Transverse colon (tissue), 4 donors: ENCODE measurements around the gene ZFP64. TPM values are rescaled to one million over a fixed set of nuclear protein-coding genes. Genes with fewer than 3 reads are reported as not detected.
"Not testable (repeated sequence)": the region's sequence is repeated elsewhere in the genome, so short reads cannot be mapped to it uniquely, and the experiment has no call there.

Source experiments
- DNase-seq: peaks from one replicate; pipeline ENCODE4 v3.0.0-alpha.2; 2019
- H3K27ac ChIP-seq, 4 donors: fragments of 200-600 bp; sonication (generic); 2 replicates each; pipeline ENCODE4 v1.5.1; 2016 to 2018; ENCODE audit warnings: inconsistent platforms in 4 of 4
- H3K27me3 ChIP-seq: fragments of 200-600 bp; sonication (generic); 2 replicates; pipeline ENCODE4 v1.5.1; 2017; ENCODE audit warnings: inconsistent platforms
- H3K36me3 ChIP-seq, 4 donors: fragments of 200-600 bp; sonication (generic); 2 replicates each; pipeline ENCODE4 v1.5.1; 2017 to 2019; ENCODE audit warnings: inconsistent platforms in 4 of 4
- H3K4me1 ChIP-seq, 4 donors: fragments of 200-600 bp; sonication (generic); 2 replicates each; pipeline ENCODE4 v1.5.1; 2017 to 2020; ENCODE audit warnings: inconsistent platforms in 4 of 4
- H3K4me3 ChIP-seq, 4 donors: fragments of 200-600 bp; sonication (generic); 1 replicate in 1 of 4; 2 replicates in 3 of 4; pipeline versions ENCODE4 v1.5.1 to v1.6.1; 2017 to 2019; ENCODE audit warnings: inconsistent platforms in 4 of 4
- H3K9me3 ChIP-seq, 2 donors: fragments of 200-600 bp; sonication (generic); 2 replicates each; pipeline ENCODE4 v1.5.1; 2017 to 2019; ENCODE audit warnings: inconsistent platforms in 2 of 2
- CTCF ChIP-seq, 5 experiments: fragments of 200-600 bp in 3 of 5; fragments of 450-650 bp in 2 of 5; sonication (generic) in 3 of 5; IDR thresholded peaks; 1 replicate in 2 of 5; 2 replicates in 3 of 5; pipeline ENCODE4 v1.5.1; 2016 to 2017; ENCODE audit warnings: antibody characterized with exemption in 5 of 5, inconsistent platforms in 3 of 5, mild to moderate bottlenecking in 2 of 5, moderate library complexity in 1 of 5
- EP300 ChIP-seq: sonication (generic); formaldehyde crosslinking; IDR thresholded peaks from one replicate; pipeline ENCODE4 v1.6.1; 2017; ENCODE audit warnings: antibody characterized with exemption, low read depth
- POLR2A ChIP-seq: fragments of 450-650 bp; IDR thresholded peaks from one replicate; pipeline ENCODE4 v1.6.1; 2016; ENCODE audit warnings: antibody characterized with exemption, mild to moderate bottlenecking, moderate library complexity
- POLR2AphosphoS5 ChIP-seq, 3 donors: sonication (generic); formaldehyde crosslinking; IDR thresholded peaks; one replicate each; pipeline ENCODE4 v1.6.1; 2016; ENCODE audit warnings: antibody characterized with exemption in 3 of 3
- WGBS, 2 donors: methylation state at CpG; one replicate each; pipeline ENCODE4 v1.1.5; 2018; ENCODE audit warnings: low coverage in 1 of 2; 5-methylcytosine and 5-hydroxymethylcytosine counted together
- in situ Hi-C, 4 donors: fragments of 200-750 bp; cut with MboI; loops; one replicate each; pipeline versions ENCODE4 v1.15.0 to v1.15.1; 2017; ENCODE audit warnings: low sequenced_read_pairs in 3 of 4, low pct_ligation_motif_present in 1 of 4, low pct_unique_long_range_greater_than_20kb in 1 of 4
- intact Hi-C: fragments of 100-400 bp; cut with DNase I; formaldehyde crosslinking; loops from one replicate; pipeline ENCODE4 v1.15.1; 2023; ENCODE audit warnings: low total_unique reads
- total RNA-seq, 4 donors: library from RNA; depleted of rRNA; stranded (reverse); fragments of >200 nt; gene quantifications; one replicate each; pipeline ENCODE4 v1.1.0, GENCODE V29; 2016

ZFP64 gene
- total RNA-seq, 4 donors from 2014 or later = 18.2 to 88.6 (median 22.7) TPM

DNA sequence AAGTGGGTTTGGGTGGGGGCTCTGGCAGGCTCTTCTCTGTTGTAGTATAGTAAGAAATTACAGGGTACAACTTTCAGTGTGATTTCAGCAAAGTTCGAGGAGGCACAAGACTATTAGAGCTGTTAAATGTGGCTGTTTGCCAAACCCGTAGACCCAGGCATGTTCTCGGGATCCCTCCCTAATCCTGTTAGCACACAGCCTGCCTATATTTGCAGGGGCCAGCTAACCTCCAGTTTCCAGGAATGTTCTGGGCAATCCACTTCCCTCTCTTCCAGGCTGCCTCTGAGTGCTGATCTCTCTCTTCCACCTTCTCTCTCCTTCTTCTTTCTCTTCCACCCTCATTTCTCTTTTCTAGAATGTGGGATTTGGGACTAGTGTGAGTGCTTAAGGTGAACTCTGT lies 34.8 kb upstream of the ZFP64 start:
- no peaks in the 10 kb centered on the region for H3K36me3 ChIP-seq
- in situ Hi-C loops (no loop called here), intact Hi-C loops (no loop called here)
- no peaks in the 10 kb centered on the region for H3K27me3 ChIP-seq
- no peak for DNase-seq
- no peak overlapping the region for H3K4me3 ChIP-seq
- H3K27ac ChIP-seq = no peak overlapping the region
- WGBS, 2 donors = 53 to 58% methylated on average over 3 of the region's 3 CpGs
- H3K9me3 ChIP-seq = peaks cover under 1 to 1% of the 10 kb centered on the region in 2 donors
- peaks cover 8 to 25% (median 17%) of the 10 kb centered on the region in 4 donors for H3K4me1 ChIP-seq
- TF ChIP-seq EP300 (no peak), POLR2A (no peak), CTCF (IDR thresholded peaks at IDR 0.05) (no peak), POLR2AphosphoS5 (IDR thresholded peaks at IDR 0.05) (no peak)

- Histone ChIP-seq H3K4me3 (no peak overlapping the region), H3K9me3 (peaks cover 10% of the 10 kb centered on the region in 2 donors), H3K27me3 (no peaks in the 10 kb centered on the region), H3K36me3 (no peaks in the 10 kb centered on the region), H3K4me1 (peaks cover 4 to 13% (median 6%) of the 10 kb centered on the region in 4 donors), H3K27ac (no peak overlapping the region)
- TF ChIP-seq POLR2A = no peak
- no peak for TF ChIP-seq POLR2AphosphoS5 (IDR thresholded peaks at IDR 0.05)
- TF ChIP-seq CTCF (IDR thresholded peaks at IDR 0.05) = no peak
- no peak for TF ChIP-seq EP300
- 43 to 63% methylated on average over 3 of the region's 3 CpGs for WGBS, 2 donors
- DNase-seq = no peak
- intact Hi-C loops (no loop called here), in situ Hi-C loops (no loop called here)
Observed at GRCh38 chr20:52224920-52225319, 33.3 kb upstream of the ZFP64 start.

- intact Hi-C loops, DNase-seq, H3K4me1 ChIP-seq, H3K27me3 ChIP-seq, H3K36me3 ChIP-seq, H3K4me3 ChIP-seq, in situ Hi-C loops, H3K27ac ChIP-seq: not testable (repeated sequence)
- 85 to 100% methylated on average over 1 to 4 of the region's 4 CpGs for WGBS, 2 donors
- H3K9me3 ChIP-seq = peaks cover 10% of the 10 kb centered on the region in 2 donors
Observed at GRCh38 chr20:52221362-52221761, 29.8 kb upstream of the ZFP64 start.

- H3K9me3 ChIP-seq = peaks cover 10% of the 10 kb centered on the region in 2 donors
- DNase-seq, H3K4me1 ChIP-seq, in situ Hi-C loops, H3K4me3 ChIP-seq, intact Hi-C loops, H3K36me3 ChIP-seq, H3K27me3 ChIP-seq, H3K27ac ChIP-seq: not testable (repeated sequence)
Observed at GRCh38 chr20:52220891-52221290, 29.3 kb upstream of the ZFP64 start.

DNA sequence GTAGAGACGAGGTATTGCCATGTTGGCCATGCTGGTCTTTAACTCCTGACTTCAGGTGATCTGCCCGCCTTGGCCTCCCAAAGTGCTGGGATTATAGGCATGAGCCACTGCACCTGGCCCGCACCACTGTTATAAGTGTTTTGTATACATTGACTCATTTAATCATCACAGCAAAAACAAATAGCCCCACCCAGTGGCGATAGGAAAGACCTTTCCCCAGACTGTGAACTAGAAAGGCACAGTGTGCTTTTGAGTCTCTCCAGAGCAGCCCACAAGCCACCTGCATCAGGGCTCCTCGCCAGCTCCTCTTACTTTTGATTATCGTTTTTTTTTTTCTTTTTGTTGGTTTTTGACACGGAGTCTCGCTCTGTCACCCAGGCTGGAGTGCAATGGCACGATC lies 27.9 kb upstream of the ZFP64 start:
- H3K9me3 ChIP-seq = peaks cover 10% of the 10 kb centered on the region in 2 donors
- no peaks in the 10 kb centered on the region for H3K4me1 ChIP-seq
- TF ChIP-seq POLR2AphosphoS5 (IDR thresholded peaks at IDR 0.05) (no peak), CTCF (IDR thresholded peaks at IDR 0.05) (no peak), EP300 (no peak)
- H3K36me3 ChIP-seq = no peaks in the 10 kb centered on the region
- no peak overlapping the region for H3K4me3 ChIP-seq
- H3K27me3 ChIP-seq = no peaks in the 10 kb centered on the region
- no peak overlapping the region for H3K27ac ChIP-seq
- no peak for DNase-seq
- intact Hi-C loops (no loop called here), in situ Hi-C loops (no loop called here)
- WGBS, 2 donors = 56 to 67% methylated on average over 2 to 9 of the region's 9 CpGs
